Common myeloid progenitor, CD34-positive (primary cell): ENCODE results near the gene SYNDIG1.

Experiments used
- CTCF ChIA-PET: fragments of 350-600 bp; sonication (Branson Sonifier 250); formaldehyde crosslinking; loops from one replicate; lab custom pipeline; 2021; ENCODE audit warnings: antibody characterized with exemption; lab: Charles Lee
- POLR2A ChIA-PET: fragments of 350-600 bp; sonication (Branson Sonifier 250); formaldehyde crosslinking; loops from one replicate; lab custom pipeline; 2021; ENCODE audit warnings: antibody characterized with exemption; lab: Charles Lee
- DNase-seq, 3 donors: peaks; one replicate each; pipeline versions ENCODE4 v3.0.0 to v3.0.0-alpha.2; 2013
- H3K27ac ChIP-seq, 2 experiments: 1 replicate in 1 of 2; 2 replicates in 1 of 2; pipeline ENCODE4 v1.7.0; 2013; ENCODE audit warnings: inconsistent platforms in 2 of 2, low read length in 2 of 2, mild to moderate bottlenecking in 2 of 2, low read depth in 1 of 2, moderate library complexity in 1 of 2; ENCODE audit not compliant: severe bottlenecking in 2 of 2, insufficient read depth in 1 of 2, poor library complexity in 1 of 2
- H3K27me3 ChIP-seq, 5 experiments: replicated peaks in 2 of 5; 1 replicate in 3 of 5; 2 replicates in 2 of 5; pipeline versions ENCODE4 v1.6.1 to v1.7.0; 2013; ENCODE audit warnings: low read length in 4 of 5, mild to moderate bottlenecking in 2 of 5, moderate library complexity in 2 of 5, inconsistent platforms in 1 of 5; ENCODE audit not compliant: insufficient read depth in 5 of 5, control insufficient read depth in 4 of 5
- H3K36me3 ChIP-seq, 4 experiments: 1 replicate in 2 of 4; 2 replicates in 2 of 4; pipeline versions ENCODE4 v1.6.1 to v1.7.0; 2013; ENCODE audit warnings: low read length in 3 of 4, control low read depth in 1 of 4, mild to moderate bottlenecking in 1 of 4; ENCODE audit not compliant: control insufficient read depth in 4 of 4, insufficient read depth in 4 of 4
- H3K4me1 ChIP-seq, 4 experiments: 1 replicate in 3 of 4; 2 replicates in 1 of 4; pipeline versions ENCODE4 v1.6.1 to v1.7.1; 2013; ENCODE audit warnings: low read length in 3 of 4, mild to moderate bottlenecking in 3 of 4, control low read depth in 1 of 4, inconsistent platforms in 1 of 4, moderate library complexity in 1 of 4; ENCODE audit not compliant: control insufficient read depth in 4 of 4, insufficient read depth in 4 of 4; ENCODE audit errors: control extremely low read depth in 1 of 4
- H3K4me3 ChIP-seq, 7 experiments: 1 replicate in 4 of 7; 2 replicates in 3 of 7; pipeline versions ENCODE4 v1.5.1 to v1.7.0; 2013; ENCODE audit warnings: mild to moderate bottlenecking in 7 of 7, low read length in 6 of 7, moderate library complexity in 6 of 7, inconsistent platforms in 2 of 7, low read depth in 2 of 7, control low read depth in 1 of 7; ENCODE audit not compliant: insufficient read depth in 4 of 7, control insufficient read depth in 1 of 7; ENCODE audit errors: extremely low read depth in 1 of 7
- H3K9me3 ChIP-seq, 5 experiments: 1 replicate in 4 of 5; 2 replicates in 1 of 5; pipeline versions ENCODE4 v1.6.1 to v1.7.1; 2013; ENCODE audit warnings: low read length in 4 of 5, mild to moderate bottlenecking in 2 of 5, inconsistent platforms in 1 of 5, low read depth in 1 of 5, moderate library complexity in 1 of 5; ENCODE audit not compliant: control insufficient read depth in 4 of 5, insufficient read depth in 2 of 5; ENCODE audit errors: control extremely low read depth in 1 of 5
- WGBS: methylation state at CpG from one replicate; pipeline ENCODE4 v1.1.5; 2013; ENCODE audit not compliant: insufficient coverage; 5-methylcytosine and 5-hydroxymethylcytosine counted together

SYNDIG1 gene

DNA sequence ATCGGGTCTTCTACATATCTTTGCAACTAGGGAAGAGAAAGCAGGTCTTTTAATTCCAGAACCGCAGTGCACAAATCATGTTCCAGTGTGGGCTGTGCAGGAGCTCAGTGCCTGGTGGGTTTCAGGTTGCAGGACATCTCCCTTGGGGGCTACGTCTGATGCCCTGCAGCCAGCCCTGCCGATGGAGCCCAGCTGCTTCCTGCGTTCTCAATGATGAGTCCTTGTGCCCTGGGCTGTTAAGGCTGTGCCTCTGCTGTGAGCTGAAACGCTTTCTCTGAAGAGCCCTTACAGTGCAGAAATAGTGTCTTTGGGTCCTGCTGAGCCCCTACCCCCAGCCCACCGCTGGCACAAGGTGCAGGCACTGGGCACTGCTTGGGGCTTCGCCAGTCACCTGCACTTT is 192.9 kb downstream of the SYNDIG1 start:
- Histone ChIP-seq H3K27me3 (peaks cover 0 to 12% (median 0%) of the 10 kb centered on the region in 5 experiments), H3K4me3 (no peak overlapping the region), H3K27ac (no peak overlapping the region), H3K9me3 (no peaks in the 10 kb centered on the region), H3K4me1 (no peaks in the 10 kb centered on the region), H3K36me3 (no peaks in the 10 kb centered on the region)
- 91% methylated on average over 7 of the region's 8 CpGs for WGBS
- no peak for DNase-seq
- ChIA-PET POLR2A (no interaction called here), CTCF (no interaction called here)

- 97% methylated on average over 9 of the region's 11 CpGs for WGBS
- Histone ChIP-seq H3K4me1 (no peaks in the 10 kb centered on the region), H3K36me3 (no peaks in the 10 kb centered on the region), H3K9me3 (no peaks in the 10 kb centered on the region), H3K27me3 (peaks cover 0 to 12% (median 0%) of the 10 kb centered on the region in 5 experiments), H3K27ac (no peak overlapping the region), H3K4me3 (no peak overlapping the region)
- CTCF ChIA-PET: no interaction called here
- no peak for DNase-seq
- POLR2A ChIA-PET: no interaction called here
Measured at GRCh38 chr20:24662752-24663365, 193.4 kb downstream of the SYNDIG1 start.

DNA sequence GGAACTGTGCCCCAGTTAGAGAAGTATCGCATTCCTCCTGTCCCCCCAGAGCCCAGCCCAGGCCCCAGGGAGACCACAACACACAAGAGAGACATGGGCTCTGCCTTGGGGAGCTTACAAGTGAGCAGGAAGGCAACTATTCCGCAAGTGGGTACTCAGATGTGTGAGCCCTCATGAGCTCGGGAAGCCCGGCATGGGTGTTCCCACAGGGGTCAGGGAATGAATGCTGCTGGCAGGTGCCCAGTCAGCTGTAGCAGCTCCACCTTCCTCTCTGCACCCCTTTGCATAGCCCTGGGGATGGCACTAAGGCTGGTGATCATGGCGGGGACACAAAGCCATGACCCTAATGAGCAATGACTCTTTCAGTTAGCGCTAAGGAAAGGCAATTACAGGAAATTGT is 194.1 kb downstream of the SYNDIG1 start:
- POLR2A ChIA-PET: no interaction called here
- Histone ChIP-seq H3K9me3 (no peaks in the 10 kb centered on the region), H3K27ac (no peak overlapping the region), H3K36me3 (no peaks in the 10 kb centered on the region), H3K4me1 (no peaks in the 10 kb centered on the region), H3K4me3 (no peak overlapping the region), H3K27me3 (peaks cover 0 to 12% (median 0%) of the 10 kb centered on the region in 5 experiments)
- DNase-seq: no peak
- CTCF ChIA-PET: interaction anchor here (0.6 kb wide), 1 partner anchor 70 kb away, joined by 3 read pairs; no protein-coding TSS in a partner anchor
- 100% methylated on average over 4 of the region's 6 CpGs for WGBS

DNA sequence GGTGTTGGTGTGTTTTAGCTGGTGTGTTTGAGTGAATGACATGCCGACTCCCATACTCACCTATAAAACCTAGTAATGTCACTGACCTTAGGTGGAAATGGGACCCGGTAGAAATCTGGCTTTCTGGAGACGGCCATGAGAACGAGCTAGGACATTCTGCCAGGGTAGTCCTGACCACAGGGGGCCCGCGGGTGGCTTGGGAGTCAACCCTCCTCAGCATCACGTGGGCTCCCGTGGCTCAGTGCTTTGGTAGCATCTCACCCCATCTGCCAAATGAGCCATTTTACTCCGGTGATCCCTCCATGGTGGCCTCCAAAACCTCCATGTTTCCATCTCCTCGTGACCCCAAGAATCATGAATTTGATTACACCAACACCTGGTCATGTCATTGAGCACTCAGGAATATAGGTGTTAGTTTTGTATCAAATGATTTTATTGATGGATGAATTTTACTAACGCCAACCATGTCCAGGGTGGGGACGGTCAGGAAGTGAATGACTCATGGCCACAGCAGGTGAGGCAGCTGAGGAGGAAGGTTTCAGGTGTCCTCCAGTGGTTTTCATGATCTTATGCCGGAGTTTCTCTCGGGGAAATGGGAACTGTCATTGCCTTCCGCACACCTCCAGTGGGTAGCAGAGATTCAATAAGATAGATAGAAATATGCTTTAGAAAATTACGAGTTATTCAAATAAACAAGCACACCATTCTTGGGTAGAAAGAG is 195.0 kb downstream of the SYNDIG1 start:
- Histone ChIP-seq H3K4me3 (no peak overlapping the region), H3K36me3 (no peaks in the 10 kb centered on the region), H3K9me3 (no peaks in the 10 kb centered on the region), H3K4me1 (no peaks in the 10 kb centered on the region), H3K27me3 (peaks cover 0 to 12% (median 0%) of the 10 kb centered on the region in 5 experiments), H3K27ac (no peak overlapping the region)
- WGBS: 95% methylated on average over 13 of the region's 16 CpGs
- CTCF ChIA-PET: no interaction called here
- no peak for DNase-seq
- POLR2A ChIA-PET: no interaction called here

GRCh38 chr20:24665196-24665595 is 195.8 kb downstream of the SYNDIG1 start:
- 75% methylated on average over 10 of the region's 13 CpGs for WGBS
- POLR2A ChIA-PET: no interaction called here
- Histone ChIP-seq H3K36me3 (no peaks in the 10 kb centered on the region), H3K27ac (no peak overlapping the region), H3K4me1 (no peaks in the 10 kb centered on the region), H3K4me3 (no peak overlapping the region), H3K9me3 (no peaks in the 10 kb centered on the region), H3K27me3 (peaks cover 0 to 12% (median 0%) of the 10 kb centered on the region in 5 experiments)
- CTCF ChIA-PET: interaction anchor here (0.7 kb wide), 1 partner anchor 133 kb away, joined by 4 read pairs; no protein-coding TSS in a partner anchor
- DNase-seq: no peak

DNA sequence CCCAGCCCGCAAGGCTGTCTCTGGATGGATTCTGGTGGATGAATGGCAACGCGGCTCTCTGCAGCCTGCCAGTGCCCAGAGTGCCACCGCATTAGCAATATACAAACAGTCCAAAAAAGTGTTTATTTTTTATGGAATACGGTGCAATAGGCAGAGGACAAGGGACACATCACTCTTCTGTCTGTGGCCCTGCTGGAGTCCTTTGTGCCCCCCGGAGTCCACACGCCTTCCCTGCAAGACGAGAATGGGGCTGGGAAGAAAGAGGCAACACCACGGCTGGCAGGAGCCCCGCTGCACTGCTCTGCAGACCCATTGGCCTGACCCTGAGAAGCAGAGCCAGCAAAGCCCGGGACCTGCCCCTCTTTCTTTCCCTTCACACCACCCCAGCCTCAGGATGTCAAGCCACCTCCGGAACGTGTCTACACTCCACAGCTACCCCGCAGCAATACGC is 196.3 kb downstream of the SYNDIG1 start:
- POLR2A ChIA-PET: no interaction called here
- DNase-seq: no peak
- H3K36me3 ChIP-seq: no peaks in the 10 kb centered on the region
- CTCF ChIA-PET: interaction anchor here (0.7 kb wide), 1 partner anchor 133 kb away, joined by 4 read pairs; no protein-coding TSS in a partner anchor
- no peaks in the 10 kb centered on the region for H3K9me3 ChIP-seq
- H3K4me3 ChIP-seq: no peak overlapping the region
- no peaks in the 10 kb centered on the region for H3K4me1 ChIP-seq
- no peak overlapping the region for H3K27ac ChIP-seq
- WGBS: 95% methylated on average over 13 of the region's 15 CpGs
- H3K27me3 ChIP-seq: peaks cover 0 to 12% (median 0%) of the 10 kb centered on the region in 5 experiments
